H1 (cell line): ENCODE results near the gene LARP4B. TPM values are rescaled to one million over a fixed set of nuclear protein-coding genes. Genes with fewer than 3 reads are reported as not detected.

Experiments used
- ASH2L ChIP-seq: fragments of 200-600, 300-600 bp; sonication (generic); IDR thresholded peaks from one replicate; pipeline ENCODE4 v1.7.1; 2017; ENCODE audit warnings: low read length
- ATF2 ChIP-seq: IDR thresholded peaks from 2 replicates; pipeline ENCODE4 v1.6.1; 2012; ENCODE audit warnings: low read length, inconsistent platforms
- CHD7 ChIP-seq: fragments of 300-600 bp; sonication (generic); IDR thresholded peaks from 2 replicates; pipeline ENCODE4 v1.7.1; 2012; ENCODE audit warnings: low read length, moderate library complexity, mild to moderate bottlenecking, inconsistent platforms; ENCODE audit not compliant: insufficient replicate concordance
- KDM5A ChIP-seq: fragments of 200-600 bp; IDR thresholded peaks from 2 replicates; pipeline ENCODE4 v1.7.1; 2012; ENCODE audit warnings: mild to moderate bottlenecking, low read length, inconsistent platforms, mixed read lengths
- SUZ12 ChIP-seq: fragments of 200-600 bp; sonication (generic); IDR thresholded peaks from 2 replicates; pipeline ENCODE4 v1.6.1; 2012; ENCODE audit warnings: mild to moderate bottlenecking, inconsistent platforms, low read length, moderate library complexity, mixed read lengths
- polyA plus RNA-seq, 7 experiments: library from polyadenylated mRNA; depleted of rRNA in 3 of 7; stranded (reverse) in 5 of 7; unstranded in 2 of 7; fragments of >200 nt in 5 of 7; fragments of 200-250 nt in 2 of 7; gene quantifications; 1 replicate in 5 of 7; 2 replicates in 1 of 7; 4 replicates in 1 of 7; pipeline versions ENCODE4 v1.2.1 to v1.2.3, GENCODE V29; 2011 to 2013; ENCODE audit warnings: missing spikeins in 2 of 7, mixed read lengths in 2 of 7
- total RNA-seq: library from RNA; stranded (reverse); fragmentation: NEBNext Ultra II Directional; extraction: Animal tissue kit (Norgen Biotek cat#: 25700); gene quantifications from 2 replicates; pipeline ENCODE4 v1.2.1, GENCODE V29; 2021

LARP4B gene
- total and polyA plus RNA-seq, 2 of the 8 experiments (the other 6 are each of a cell fraction or from before 2014, with no cell fraction given), result 20.1 to 78.6 TPM

- no peak for TF ChIP-seq CHD7
- TF ChIP-seq KDM5A, result no peak
- TF ChIP-seq ASH2L, result no peak
- TF ChIP-seq ATF2, result no peak
- no peak for TF ChIP-seq SUZ12
These were observed 126.5 kb downstream of the LARP4B start (continued) for GRCh38 chr10:804787-805619.
